Stimulated activated CD8-positive, alpha-beta memory T cell treated with anti-CD3 and anti-CD28 coated beads, Interleukin-2, amount 100 ng/mL, for 48 hours (primary cell): ENCODE results near the gene NAT10.

ENCODE experiments used
- DNase-seq, 2 donors: peaks; one replicate each; pipeline ENCODE4 v3.0.0-alpha.2; 2020; ENCODE audit warnings: low read depth in 2 of 2

The NAT10 gene

DNA sequence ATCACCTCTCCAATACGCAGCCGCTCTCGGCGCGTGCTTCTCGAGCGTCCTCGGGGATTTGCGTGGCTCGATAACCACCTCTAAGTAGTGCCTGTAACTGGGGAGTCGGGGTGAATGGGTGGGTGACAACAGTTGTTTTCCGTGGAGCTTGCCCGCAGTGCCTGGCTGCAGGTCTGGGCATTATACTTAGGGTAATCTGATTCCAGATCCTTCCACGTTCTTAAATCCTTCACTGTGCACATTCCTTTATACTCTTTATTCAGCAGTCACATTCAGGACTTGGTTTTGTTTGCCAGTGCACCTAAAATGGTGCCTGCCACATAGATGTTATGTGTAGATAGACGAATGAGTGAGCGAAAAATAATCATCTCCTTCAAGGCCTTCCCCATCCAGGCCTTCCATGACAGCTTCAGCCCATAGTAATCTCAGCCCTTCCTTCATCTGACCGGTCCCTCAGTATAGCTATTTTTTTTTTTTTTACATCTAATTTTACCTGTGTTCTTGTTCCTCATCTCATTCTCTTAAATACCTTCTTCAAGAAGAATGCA, 602 bp downstream of the NAT10 start:
- DNase-seq: no peak

DNA sequence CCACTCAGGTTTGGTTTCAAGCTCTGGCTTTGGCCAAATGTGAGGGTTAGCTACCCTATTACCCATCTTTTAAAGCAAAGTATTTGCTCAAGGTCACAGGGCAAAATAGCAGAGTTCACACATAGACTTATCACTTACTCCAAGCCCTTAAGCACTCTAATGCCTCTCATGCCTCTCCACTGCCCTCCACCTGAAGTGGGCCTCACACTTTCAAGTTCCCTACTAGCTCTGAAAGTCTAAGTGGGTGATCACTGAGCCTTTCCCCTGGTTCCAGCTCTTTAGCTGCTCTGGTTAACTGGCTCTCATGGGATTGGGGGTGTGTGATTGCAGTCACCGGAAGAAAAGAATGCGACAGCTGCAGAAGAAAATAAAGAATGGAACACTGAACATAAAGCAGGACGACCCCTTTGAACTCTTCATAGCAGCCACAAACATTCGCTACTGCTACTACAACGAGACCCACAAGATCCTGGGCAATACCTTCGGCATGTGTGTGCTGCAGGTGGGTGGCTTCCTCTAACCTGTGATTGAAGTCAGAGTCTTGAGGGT, 6.4 kb downstream of the NAT10 start:
- no peak for DNase-seq

DNA sequence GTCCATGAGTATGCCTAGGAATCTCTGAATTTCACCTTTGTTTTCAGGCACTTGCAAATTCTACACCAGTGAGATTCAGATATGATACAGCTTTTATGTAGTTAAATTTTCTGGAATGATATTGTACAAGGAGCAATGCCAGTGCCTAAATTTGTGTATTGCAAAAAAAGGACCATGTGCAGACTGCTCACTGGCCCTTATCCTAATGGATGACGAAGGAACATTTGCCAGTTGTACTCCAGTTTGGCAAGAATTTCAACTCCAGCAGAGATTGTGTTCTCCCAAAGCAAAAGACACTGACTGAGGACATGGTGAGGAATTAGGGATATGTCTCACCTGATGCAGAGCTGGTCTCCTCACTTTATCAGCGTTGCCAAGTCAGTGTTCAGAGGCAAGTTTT, 8.6 kb downstream of the NAT10 start:
- no peak for DNase-seq

GRCh38 chr11:34114471-34114870, 9.0 kb downstream of the NAT10 start:
- DNase-seq: no peak

- DNase-seq: no peak
These were observed 15.2 kb downstream of the NAT10 start for GRCh38 chr11:34120651-34121050.

- no peak for DNase-seq
These were observed 19.6 kb downstream of the NAT10 start for GRCh38 chr11:34124885-34125668.

DNA sequence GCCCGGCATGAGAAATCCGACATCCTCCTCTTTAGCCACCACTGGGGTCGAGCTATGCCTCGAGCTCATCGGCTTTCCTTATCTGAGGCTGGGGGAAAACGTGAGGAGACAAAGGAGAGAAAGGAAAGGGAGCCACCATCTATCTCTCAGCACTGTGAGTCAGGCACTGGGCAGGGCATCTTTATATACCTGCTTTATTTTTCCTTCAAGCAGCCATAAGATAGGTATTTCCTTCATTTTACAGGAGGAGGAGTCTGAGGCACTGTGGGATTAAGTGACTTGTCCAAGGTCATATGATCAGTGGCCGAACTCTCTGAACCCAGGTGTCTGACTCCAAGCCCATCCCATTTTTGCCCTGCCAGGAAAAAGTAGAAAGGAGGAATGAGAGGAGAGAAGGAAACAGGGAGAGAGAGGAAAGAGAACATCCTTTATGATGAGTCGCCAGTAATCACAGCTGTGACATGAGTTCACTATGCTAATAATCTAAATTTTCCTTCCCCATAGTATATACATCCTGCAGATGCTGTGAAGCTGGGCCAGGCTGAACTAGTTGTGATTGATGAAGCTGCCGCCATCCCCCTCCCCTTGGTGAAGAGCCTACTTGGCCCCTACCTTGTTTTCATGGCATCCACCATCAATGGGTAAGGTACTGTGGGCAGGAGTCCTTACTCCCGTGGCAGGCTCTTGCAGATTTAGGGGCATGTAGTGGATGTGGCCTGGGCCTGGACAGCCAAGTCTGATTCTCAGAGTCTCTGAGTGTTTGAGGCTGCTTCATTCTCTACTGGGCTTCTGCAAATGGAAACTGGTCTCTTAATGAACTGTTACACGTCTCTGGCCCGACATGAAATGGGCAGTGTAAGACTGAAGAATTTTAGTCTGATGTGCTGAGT, 21.8 kb downstream of the NAT10 start:
- DNase-seq: no peak

DNA sequence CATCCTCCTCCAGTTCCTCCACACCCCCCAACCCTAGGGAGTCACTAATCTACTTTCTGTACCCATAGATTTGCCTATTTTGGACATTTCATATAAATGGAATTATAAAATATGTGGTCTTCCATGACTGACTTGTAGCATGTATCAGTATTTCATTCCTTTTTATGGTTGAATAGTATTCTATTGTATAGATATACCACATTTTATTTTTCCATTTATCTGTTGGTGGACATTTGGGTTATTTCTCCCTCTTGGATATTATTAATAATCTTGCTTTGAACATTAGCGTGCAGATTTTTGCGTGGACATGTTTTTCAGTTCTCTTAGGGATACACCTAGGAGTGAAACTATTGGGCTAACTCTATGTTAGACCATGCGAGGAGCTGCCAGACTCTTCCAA, 23.4 kb downstream of the NAT10 start:
- DNase-seq: no peak

DNA sequence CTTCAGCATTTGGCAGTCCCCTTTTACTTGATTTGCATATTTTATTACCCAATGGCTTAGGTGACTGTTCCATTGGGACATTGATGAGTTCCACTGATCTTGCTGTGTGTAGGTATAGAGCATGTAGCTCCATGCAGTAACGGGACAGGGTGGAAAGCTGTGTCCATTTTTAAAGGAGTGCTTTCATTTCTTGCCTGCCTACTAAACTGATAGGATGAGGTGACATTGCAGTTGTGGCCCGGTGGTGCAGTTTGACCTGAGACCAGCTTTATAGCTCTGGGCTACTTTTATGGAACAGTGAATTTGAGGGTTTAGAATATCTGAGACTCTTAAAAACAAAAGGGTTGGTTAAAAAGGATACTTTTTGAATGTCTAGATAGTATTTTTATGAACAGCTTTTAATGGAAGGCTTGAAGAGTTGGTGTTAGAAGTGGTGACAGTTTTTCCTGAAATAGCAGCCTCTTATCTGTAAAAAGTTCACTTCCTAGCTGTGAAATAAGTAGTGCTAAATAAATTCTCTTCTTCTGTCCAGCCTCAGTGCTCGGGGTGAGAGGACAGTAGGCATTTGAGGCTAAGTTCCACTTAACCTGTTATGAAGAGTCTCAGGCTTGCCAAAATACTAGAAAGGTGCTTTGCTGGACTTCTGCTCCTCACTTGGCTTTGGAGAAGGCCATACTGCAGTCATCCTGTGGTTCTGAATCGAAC, 27.0 kb downstream of the NAT10 start:
- no peak for DNase-seq

DNA sequence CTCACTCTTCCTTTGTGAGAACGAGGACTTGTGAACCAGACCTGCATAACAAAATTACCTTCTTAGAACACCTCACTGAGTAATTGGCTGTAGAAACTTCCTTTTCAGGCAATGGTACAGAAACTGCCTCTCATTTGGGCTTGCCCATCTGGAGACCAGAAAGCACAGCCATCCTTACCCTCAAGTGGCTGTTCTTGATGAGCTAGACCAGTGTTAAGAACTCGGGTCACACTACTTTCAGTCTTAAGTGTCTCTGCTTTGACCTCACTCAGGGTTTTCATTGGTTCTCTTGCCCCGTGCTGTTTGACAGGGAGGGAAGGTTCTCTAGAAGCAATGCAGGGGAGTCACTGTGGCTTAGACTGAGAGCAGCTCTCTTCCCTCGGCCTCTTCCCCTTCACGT, 29.3 kb downstream of the NAT10 start:
- DNase-seq: no peak

DNA sequence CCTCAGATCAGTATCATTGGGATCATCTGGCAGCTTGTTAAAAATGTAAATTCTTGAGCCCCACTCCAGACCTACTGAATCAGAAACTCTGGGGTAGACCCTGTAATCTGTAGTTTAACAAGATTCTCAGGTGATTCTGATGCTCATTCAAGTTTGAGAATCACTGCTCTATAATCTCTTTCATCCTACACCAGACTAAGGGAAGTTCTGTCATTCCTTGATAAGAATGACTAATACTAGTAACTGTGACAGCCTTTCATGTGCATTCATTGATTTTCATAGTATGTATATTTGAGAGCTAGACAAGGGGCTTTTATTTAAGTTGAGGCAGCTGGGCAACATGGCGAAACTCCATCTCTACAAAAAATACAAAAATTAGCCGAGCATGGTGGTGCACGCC, 30.0 kb downstream of the NAT10 start:
- no peak for DNase-seq

- DNase-seq: no peak
These were observed 31.0 kb downstream of the NAT10 start for GRCh38 chr11:34136420-34136819.

DNA sequence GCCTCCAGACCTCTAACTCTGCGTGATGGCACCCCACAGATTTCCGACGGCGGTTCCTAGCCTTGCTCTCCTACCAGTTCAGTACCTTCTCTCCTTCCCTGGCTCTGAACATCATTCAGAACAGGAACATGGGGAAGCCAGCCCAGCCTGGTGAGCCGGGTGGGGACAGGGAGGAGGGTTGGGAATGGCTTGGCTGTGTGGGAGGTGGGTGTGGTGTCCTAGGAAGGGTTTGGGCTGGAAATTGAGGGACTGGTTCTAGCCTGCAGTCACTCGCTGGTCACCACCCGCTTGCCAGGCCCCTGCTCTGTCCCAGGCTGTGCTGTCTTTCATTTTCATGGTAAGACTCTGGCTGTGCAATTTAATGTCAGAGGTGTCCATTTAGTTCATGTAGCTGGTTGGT, 33.9 kb downstream of the NAT10 start:
- DNase-seq: no peak

- no peak for DNase-seq
These were observed 34.7 kb downstream of the NAT10 start for GRCh38 chr11:34140149-34140548.

DNA sequence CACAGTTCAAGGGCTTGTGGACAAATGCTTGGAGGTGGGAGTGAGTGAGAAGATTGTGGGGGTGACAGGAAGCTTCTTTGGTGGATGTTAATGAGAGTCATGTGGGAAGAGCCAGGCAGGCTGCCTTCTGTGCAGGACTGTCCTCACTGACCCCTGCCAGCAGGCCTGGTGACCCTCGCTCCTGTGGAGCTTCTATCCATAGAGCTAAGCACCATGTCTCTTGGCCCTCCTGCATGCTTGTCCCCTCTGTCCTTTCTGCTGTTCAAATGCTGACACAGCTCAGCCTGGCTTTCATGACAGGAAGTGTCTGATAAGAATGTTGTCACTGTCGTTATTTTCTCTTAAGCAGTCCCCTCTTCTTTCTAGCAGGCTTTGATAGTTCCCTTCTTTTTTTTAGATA, 37.6 kb downstream of the NAT10 start:
- no peak for DNase-seq

DNA sequence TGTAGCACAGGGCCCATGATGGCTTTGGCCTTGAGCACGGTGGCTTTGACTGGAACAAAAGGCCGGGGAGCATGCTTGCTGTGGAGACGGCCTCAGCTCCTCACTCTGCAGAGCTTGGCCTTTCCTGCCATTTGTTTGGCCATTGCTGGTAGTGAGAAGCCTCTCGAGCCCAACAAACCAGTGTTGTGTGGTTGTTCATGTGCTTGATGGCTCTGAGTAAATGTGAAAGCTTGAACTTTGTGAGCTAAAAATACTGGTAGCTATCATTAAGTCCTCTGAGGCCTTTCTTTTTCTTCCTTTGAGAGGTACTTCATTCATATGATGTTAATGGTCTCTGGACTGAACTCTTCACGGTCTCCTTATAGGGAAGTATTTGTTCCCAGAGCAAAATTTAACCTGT, 39.6 kb downstream of the NAT10 start:
- no peak for DNase-seq

DNA sequence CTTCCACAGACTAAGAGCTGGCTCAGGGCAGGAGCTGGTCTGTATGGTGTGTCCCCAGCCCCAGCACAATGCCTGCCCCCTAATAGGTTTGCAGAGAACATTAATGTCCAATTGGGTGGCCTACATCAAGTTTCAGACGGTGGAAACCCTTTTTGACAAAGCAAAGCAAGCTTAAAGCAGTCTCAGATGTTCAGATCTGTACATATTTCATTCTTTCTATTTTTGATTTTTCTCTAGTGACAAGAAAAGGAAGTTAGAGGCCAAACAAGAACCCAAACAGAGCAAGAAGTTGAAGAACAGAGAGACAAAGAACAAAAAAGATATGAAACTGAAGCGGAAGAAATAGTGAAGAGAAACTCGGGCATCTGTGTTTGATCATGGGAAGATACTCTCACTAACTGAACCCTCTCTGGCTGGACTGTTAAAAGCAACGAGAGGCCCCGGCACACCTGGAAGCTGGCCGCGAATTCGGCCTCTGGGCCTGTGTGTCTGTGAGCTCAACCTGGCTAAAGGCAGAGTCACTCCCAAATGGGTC, 40.5 kb downstream of the NAT10 start:
- DNase-seq: no peak

GRCh38 chr11:34146411-34146810, 41.0 kb downstream of the NAT10 start:
- no peak for DNase-seq

GRCh38 chr11:34146866-34147265, 41.4 kb downstream of the NAT10 start:
- no peak for DNase-seq

DNA sequence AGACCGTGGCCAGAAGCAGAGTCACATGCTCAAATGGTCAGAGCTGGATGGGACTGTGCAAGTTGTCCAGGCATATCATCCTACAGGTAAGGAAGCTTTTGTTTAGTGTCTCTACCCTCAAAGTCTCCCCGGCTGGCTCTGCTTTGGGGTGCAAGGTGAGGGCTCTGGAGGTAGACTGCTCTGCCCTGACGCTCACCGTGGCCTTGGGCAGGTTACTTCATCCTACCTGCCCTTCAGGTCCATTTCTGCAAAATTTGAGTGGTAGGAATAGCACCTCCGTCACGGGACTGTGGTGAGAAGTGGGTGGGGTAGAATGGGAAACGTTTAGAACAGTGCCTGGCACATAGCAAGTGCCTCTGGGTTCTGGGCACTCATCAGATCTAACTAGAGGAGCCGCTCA, 42.2 kb downstream of the NAT10 start:
- no peak for DNase-seq

GRCh38 chr11:34148504-34149165, 43.2 kb downstream of the NAT10 start:
- DNase-seq: no peak
